SIG-M5 (cell line): ENCODE results near the gene ERC2.

ENCODE experiments used
- DNase-seq: peaks from one replicate; lab custom pipeline; 2025; lab: John Stamatoyannopoulos, UW

The ERC2 gene

DNA sequence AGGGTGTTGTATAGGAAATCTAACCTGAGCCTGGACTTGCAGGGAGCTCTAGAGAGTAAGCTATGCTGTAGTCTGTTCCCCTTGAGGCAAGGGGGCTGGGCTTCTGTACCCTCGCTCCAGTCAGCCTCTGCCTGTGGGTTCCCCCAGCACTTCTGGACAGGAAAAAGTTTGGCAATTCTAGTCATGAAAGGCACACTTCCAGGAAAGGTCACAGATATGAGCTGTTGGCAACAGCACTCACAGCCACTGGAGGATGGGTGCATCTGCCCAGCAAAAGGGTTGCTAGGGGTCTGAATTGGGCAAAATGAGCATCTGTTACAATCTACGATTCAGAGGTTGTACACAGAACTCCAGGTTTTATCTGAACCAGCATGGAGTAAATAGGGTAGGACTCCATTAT, 281.2 kb downstream of the ERC2 start:
- no peak for DNase-seq

- DNase-seq = no peak
Measured at GRCh38 chr3:56185827-56186226, 282.4 kb downstream of the ERC2 start.

DNA sequence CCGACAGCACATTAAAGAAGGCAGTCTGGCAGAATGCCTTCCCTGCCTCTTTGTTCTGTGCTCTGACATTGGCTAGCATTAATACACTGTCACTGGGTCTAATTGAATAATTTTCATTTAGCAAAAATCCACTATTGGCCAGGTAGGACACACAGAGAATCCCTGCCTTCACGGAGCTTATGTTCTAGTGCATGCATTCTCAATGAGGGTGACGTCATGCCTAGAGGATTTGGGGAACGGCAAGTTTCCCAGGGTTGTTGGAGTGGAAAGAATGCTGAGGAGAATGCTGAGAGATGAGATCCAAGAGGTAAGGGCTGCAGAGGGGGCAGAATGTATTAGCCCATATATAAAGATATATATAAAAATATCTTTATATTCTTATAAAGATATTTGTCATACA, 284.7 kb downstream of the ERC2 start:
- DNase-seq = no peak

DNA sequence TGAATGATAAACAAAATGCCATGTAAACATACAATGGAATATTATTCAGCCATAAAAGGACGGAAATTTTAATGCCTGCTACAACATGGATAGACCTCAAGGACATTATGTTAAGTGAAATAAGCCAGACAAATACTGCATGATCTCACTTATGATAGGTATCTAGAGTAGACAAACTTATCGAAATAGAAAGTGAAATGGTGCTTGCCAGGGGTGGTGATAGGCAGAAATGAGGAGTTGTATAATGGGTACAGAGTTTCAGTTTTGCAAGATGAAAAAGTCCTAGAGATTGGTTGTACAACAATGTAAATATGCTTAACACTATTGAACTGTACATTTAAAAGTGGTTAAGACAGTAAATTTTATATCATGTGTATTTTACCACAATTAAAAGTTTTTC, 287.8 kb downstream of the ERC2 start:
- no peak for DNase-seq

GRCh38 chr3:56173601-56174000, 294.7 kb downstream of the ERC2 start:
- DNase-seq = no peak

DNA sequence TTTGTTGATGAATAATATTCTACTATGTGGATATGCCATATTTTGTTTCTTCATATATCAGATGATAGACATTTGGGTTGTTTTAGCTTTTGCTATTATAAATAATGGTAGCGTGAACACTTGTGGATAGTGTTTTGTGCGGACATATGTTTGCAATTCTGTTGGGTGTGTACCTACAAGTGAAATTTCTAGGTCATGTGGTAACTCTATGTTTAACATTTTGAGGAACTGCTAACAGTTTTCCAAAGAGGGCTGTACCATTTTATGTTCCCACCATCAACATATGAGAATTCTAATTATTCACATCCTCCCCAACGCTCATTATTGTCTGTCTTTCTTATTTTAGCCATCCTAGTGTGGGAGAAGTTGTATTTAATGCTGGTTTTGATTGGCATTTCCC, 303.8 kb downstream of the ERC2 start:
- DNase-seq = no peak

DNA sequence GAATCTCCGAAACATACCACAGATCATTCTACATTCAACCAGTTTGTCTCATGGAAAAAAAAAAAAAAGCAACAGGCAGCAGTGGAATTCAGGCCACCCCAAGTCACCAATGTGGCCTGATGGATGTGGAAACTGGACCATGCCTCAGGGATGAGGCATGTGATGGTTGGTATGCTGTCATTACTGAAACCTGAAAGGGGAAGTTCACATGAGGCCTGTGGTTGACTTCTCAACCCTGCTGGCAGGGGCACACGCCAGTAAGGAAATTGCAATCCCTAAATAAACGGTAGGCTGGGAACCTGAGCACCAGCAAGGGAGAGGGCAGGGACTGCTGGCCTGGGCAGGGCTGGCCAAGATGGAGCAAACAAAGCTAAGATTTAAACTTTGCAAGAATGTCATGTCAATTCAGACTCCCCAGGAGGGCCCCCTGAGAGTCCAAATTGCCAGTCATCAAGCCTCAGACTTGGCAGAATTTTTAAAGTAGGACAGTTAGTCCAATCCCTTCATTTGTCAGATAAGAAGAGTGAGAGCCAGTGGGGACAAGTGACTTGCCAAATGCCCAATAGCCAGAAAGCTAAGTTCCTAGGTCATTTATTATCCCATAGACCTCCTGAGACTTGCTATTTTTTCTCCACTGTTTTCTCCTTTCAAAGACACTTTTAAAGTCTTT, 310.4 kb downstream of the ERC2 start:
- DNase-seq = peak; percentile 50

GRCh38 chr3:56154297-56154696, 314.0 kb downstream of the ERC2 start:
- no peak for DNase-seq

- no peak for DNase-seq
Measured at GRCh38 chr3:56147354-56147753, 320.9 kb downstream of the ERC2 start.

- no peak for DNase-seq
Measured at GRCh38 chr3:56145410-56145809, 322.9 kb downstream of the ERC2 start.

- no peak for DNase-seq
Measured at GRCh38 chr3:56144805-56145204, 323.5 kb downstream of the ERC2 start.

DNA sequence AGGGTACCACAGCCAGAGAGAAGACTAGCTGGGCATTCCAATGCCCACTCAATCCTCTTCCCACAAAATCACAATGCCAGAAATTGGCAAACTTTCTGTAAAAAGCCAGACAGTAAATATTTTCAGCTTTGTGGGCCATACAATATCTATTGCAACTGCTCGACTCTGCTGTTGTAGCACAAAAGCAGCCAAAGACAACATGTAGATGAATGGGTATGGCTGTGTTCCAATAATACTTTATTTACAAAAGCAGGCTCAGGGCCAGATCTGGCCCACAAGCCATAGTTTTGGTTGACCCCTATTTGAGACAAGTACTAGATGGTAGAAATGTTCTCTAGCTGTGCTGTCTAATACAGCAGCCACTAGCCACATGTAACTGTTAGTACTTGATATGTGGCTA, 330.9 kb downstream of the ERC2 start:
- no peak for DNase-seq

DNA sequence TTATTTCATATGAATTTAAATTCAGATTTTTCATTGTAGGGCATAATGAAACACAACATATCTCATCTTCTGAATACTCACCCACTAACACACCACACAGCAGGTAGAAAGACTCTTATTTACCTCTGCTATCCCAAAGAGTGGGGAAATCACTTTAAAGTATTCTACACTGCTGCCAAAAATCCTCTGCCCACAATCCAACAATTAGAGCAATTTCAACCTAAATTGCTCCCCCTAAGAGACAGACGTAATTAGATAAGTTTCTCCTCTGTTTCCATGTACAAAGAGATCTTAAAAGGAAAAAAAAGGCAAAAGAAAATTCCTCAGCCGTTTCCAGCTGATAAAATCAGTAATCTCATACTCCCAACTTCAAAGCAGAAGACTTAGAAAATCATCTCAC, 331.8 kb downstream of the ERC2 start:
- DNase-seq = no peak

- no peak for DNase-seq
Measured at GRCh38 chr3:56135941-56136340, 332.3 kb downstream of the ERC2 start.

GRCh38 chr3:56133423-56133822, 334.8 kb downstream of the ERC2 start:
- no peak for DNase-seq

DNA sequence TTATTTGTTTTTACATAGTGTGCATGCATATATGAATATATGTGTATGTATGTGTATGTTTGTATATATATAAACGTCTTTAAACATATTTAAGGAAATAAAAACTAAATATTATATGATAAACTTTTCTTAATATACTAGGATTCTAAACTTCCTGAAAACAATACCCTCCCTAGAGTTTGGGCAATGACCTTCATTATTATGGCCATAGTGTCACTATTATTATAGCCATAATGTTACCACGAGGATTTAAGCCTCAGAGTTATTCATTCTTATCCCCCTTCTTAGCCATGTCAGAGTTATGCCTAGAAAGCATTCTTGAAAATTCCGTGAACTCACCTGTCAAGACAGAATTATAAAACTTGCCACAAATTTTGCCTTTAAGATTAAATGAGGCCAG, 335.5 kb downstream of the ERC2 start:
- DNase-seq = no peak

DNA sequence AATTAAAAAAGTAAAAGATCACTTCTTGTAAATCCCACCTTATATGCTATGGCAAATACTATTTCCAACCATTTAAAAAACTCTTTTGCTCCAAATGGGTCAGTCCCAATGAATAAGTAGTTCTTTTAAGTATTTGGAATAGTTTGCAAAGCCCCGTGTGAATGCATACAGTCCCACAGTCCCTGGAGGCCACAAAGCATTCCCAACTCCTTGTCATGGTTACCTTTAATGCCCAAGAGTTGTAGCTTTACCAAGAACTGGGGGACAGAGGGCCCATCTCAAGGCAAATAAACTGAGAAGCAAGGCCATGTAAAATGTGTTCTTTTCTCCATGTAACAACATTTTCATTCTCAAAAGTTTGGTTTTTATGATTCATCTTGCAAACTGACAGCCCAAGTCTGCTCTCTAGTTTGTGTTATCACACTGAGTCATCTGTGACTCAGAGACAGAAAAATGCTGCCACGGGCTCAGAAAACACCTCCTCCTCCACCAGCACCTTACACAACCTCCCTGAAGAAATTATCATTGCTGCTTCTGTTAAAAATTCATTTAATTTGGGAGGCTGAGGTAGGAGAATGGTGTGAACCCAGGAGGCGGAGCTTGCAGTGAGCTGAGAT, 336.2 kb downstream of the ERC2 start:
- peak; percentile 53 for DNase-seq

DNA sequence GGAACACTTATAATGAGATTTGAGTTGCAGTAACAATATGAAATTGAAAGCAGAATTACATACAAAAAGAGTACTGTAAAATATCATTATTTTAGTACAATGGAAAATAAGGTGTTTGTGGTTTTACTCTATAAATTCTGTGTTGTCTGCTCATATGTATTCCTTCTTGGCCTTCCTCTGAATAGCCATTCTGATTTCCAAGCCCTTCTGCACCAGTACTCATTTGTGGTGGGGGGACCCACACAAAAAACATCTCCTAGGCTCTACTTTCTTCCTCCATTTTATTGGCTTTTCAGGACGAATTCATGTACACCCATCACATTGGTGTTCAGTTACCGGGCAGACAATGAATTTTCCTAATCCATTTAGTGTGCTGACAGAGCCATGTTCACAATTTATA, 338.2 kb downstream of the ERC2 start:
- no peak for DNase-seq

GRCh38 chr3:56126632-56127031, 341.6 kb downstream of the ERC2 start:
- DNase-seq = no peak

- DNase-seq = no peak
Measured at GRCh38 chr3:56125358-56126005, 342.8 kb downstream of the ERC2 start.

DNA sequence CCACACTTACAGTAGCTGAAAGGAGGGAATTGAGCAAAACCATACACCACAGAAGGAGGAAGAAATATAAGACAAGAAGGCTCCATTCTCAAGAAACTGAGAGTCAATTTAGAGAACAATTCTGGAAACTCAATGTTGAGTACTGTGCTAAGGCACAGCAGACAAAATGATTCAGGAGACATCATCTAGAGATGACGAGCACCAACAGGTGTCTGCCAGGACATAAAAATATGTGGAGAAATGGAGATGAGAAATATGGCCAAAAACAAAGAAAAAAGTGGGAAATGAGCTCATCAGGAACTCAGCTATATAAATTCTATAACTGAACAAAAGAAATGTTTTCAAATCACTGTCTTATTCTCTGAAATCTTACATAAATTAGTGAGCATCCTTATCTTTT, 343.7 kb downstream of the ERC2 start:
- no peak for DNase-seq

GRCh38 chr3:56123487-56123886, 344.8 kb downstream of the ERC2 start:
- DNase-seq = no peak

DNA sequence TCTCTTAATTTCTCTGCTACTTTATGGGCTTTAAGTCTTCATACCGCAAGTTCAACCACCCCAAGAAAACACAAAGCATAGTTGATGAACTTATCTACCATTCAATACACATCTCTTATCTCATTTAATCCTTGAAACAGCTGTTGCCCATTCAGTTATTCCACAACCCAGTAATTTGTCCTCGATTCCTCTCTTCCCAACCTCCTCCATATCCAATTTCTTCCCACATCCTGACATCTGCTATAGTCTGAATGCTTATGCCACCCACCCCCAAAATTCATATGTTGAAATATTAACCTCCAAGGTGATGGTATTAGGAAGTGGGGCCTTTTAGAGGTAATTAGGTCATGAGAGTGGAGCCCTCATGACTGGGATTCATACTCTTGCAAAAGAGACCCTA, 345.4 kb downstream of the ERC2 start:
- no peak for DNase-seq

- no peak for DNase-seq
Measured at GRCh38 chr3:56121716-56122115, 346.6 kb downstream of the ERC2 start.
